IPS-11a (cell line): ENCODE data around the gene ZNF646.

ENCODE experiments used
- H3K4me3 ChIP-seq: one replicate; pipeline ENCODE4 v1.5.1; 2013; ENCODE audit warnings: low read depth, low read length, control low read depth

ZNF646 gene

GRCh38 chr16:31130336-31130891 lies 56.2 kb downstream of the ZNF646 start:
- no peak overlapping the region for H3K4me3 ChIP-seq

GRCh38 chr16:31130899-31131298 lies 56.7 kb downstream of the ZNF646 start:
- no peak overlapping the region for H3K4me3 ChIP-seq

GRCh38 chr16:31131416-31131815 lies 57.2 kb downstream of the ZNF646 start:
- no peak overlapping the region for H3K4me3 ChIP-seq

DNA sequence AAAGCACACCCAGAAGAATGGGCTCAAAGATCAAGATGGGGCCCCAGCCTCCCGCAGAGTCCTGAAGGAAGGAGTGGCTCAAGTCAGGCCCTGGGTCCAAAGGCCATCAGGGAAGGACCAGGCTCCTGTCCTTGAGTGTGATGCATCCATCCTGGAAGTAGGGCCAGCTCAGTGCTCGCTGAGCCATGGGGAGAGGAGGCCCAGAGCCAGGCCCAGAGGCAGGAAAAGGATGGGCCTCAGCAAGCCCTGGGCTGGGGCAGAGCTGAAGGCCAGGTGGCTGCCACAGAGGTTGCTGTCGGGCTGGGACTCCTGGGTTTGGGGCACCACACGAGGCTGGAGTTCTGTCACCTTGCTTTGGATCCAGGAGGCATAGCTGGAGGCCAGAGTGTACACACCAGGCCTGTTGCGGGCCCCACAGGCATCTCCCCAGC lies 57.6 kb downstream of the ZNF646 start:
- H3K4me3 ChIP-seq = no peak overlapping the region

DNA sequence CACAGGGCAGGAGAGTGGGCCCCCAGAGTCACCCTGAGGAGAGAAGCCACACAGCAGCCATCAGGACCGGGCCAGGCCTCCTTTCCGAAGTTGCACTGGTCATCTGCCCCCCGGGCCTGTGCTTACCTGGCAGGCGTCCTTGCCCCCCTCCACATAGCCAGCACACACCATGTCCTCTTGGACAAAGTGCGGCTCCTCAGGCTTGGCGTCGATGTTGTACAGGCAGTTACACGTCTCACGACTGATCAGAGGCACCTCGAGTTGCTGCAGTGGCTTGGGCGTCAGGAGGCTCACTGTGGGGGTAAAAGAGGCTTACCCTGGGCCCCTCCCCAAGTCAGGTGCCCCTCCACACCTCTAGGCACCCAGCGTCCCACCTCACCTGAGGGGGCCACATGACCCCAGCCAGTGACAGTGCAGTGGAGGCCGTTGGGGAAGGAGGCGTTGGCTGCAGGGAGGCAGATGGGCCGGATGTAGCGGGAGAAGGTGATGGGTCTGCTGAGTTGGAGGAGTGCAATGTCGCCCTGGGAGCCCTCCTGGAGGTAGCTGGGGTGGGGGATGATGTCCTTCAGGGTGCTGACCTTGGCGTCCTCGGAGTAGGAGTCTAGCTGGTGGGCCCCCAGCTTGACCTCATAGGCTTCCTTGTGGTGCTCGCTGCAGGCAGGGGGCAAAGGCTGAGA lies 58.2 kb downstream of the ZNF646 start:
- H3K4me3 ChIP-seq = no peak overlapping the region

DNA sequence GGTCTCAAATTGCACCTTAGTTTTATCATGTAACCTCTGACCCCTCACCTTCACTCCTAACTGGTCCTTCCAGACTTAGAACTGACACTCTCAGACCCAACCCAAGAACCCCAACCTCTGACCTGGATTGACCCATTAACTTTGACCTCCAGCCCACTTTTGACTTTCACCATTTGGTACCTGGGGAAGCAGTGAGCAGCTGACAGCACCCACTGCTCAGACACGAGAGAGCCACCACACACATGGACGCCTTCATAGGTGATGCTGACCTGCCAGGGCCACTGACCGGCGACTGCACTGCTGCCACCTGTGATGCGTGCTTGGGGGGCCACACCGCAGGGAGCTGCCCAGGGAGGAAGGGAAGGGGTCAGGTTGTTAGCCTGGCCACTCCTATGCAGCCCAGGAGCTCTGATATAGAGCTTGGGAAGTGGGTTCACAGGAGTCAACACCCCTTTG lies 58.9 kb downstream of the ZNF646 start:
- H3K4me3 ChIP-seq = no peak overlapping the region
